Sigmoid colon (tissue), 7 donors: ENCODE measurements around the gene SLC34A1. TPM values are rescaled to one million over a fixed set of nuclear protein-coding genes. Genes with fewer than 3 reads are reported as not detected.

Experiments used
- DNase-seq: peaks from one replicate; pipeline ENCODE4 v3.0.0-alpha.2; 2019
- H3K27ac ChIP-seq, 4 donors: fragments of 200-600 bp; sonication (generic); one replicate each; pipeline ENCODE4 v1.5.1; 2016 to 2019; ENCODE audit warnings: mild to moderate bottlenecking in 1 of 4
- H3K27me3 ChIP-seq, 3 donors: fragments of 200-600 bp; sonication (generic); one replicate each; pipeline ENCODE4 v1.5.1; 2019; ENCODE audit warnings: mild to moderate bottlenecking in 1 of 3
- H3K36me3 ChIP-seq, 4 donors: fragments of 200-600 bp; sonication (generic); one replicate each; pipeline ENCODE4 v1.5.1; 2016 to 2019
- H3K4me1 ChIP-seq, 4 donors: fragments of 200-600 bp; sonication (generic); one replicate each; pipeline ENCODE4 v1.5.1; 2017 to 2019
- H3K4me3 ChIP-seq, 4 donors: fragments of 200-600 bp; sonication (generic); one replicate each; pipeline ENCODE4 v1.5.1; 2017 to 2019; ENCODE audit warnings: mild to moderate bottlenecking in 2 of 4, moderate library complexity in 1 of 4
- H3K9me3 ChIP-seq, 4 donors: fragments of 200-600 bp in 3 of 4; sonication (generic) in 3 of 4; one replicate each; pipeline versions ENCODE4 v1.5.1 to v1.6.1; 2013 to 2019
- CTCF ChIP-seq, 4 experiments: fragments of 450-650 bp in 3 of 4; fragments of 200-600 bp in 1 of 4; IDR thresholded peaks; one replicate each; pipeline ENCODE4 v1.5.1; 2016 to 2019; ENCODE audit warnings: antibody characterized with exemption in 4 of 4, mild to moderate bottlenecking in 3 of 4, moderate library complexity in 2 of 4
- EP300 ChIP-seq, 4 donors: sonication (generic); formaldehyde crosslinking; IDR thresholded peaks; one replicate each; pipeline ENCODE4 v1.6.1; 2017; ENCODE audit warnings: antibody characterized with exemption in 4 of 4
- POLR2A ChIP-seq, 2 donors: fragments of 450-650 bp; IDR thresholded peaks; one replicate each; pipeline ENCODE4 v1.6.1; 2016; ENCODE audit warnings: antibody characterized with exemption in 2 of 2, mild to moderate bottlenecking in 2 of 2, moderate library complexity in 2 of 2
- POLR2AphosphoS5 ChIP-seq, 4 donors: sonication (generic); formaldehyde crosslinking; IDR thresholded peaks; one replicate each; pipeline ENCODE4 v1.6.1; 2017; ENCODE audit warnings: antibody characterized with exemption in 4 of 4
- WGBS, 2 donors: extraction: QIAGEN DNeasy Blood & Tissue Kit; methylation state at CpG; one replicate each; pipeline ENCODE4 v1.1.7; 2013; 5-methylcytosine and 5-hydroxymethylcytosine counted together
- intact Hi-C: fragments of 100-400 bp; cut with DNase I; formaldehyde crosslinking; loops from one replicate; pipeline ENCODE4 v1.15.1; 2023
- polyA plus RNA-seq, 3 donors: library from polyadenylated mRNA; stranded (reverse); fragments of 200-250 nt; gene quantifications; one replicate each; pipeline ENCODE4 v1.2.3, GENCODE V29; 2013
- total RNA-seq, 4 donors: library from RNA; depleted of rRNA; stranded (reverse); fragments of >200 nt; gene quantifications; one replicate each; pipeline ENCODE4 v1.1.0, GENCODE V29; 2016
- donor health status: healthy with polysubstance abuse.
- donor health status: Bipolar disorder and iron deficiency.
- donor health status: healthy.

Gene SLC34A1
- total and polyA plus RNA-seq, 7 donors = 0.04 TPM; not detected in 6

DNA sequence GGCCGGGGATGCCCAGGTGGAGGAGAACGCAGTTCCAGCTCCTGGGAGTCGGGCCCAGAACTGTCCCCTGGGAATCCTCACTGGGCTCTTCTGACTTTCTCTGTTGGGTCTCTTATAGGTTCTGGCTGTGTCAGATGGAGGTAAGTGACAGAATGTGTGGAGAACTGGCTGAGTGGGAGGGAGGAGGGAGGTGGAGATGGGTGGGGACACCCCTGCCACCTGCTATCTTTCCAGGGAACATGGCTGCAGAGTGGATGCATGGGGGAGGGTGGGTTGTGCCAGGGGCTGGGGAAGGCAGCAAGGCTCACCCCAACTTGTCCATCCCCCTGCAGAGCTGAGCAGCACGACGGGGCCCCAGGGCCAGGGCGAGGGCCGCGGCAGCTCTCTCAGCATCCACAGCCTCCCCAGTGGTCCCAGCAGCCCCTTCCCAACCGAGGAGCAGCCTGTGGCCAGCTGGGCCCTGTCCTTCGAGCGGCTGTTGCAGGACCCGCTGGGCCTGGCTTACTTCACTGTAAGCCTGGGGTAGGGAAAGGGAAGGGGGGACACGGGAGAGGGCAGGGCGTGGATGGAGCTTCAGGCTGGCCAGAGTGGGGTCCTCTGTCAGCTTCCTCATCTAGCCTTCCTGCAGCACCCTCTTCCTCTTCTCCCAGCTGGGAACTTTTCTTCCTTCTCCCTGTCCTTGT, 18.2 kb upstream of the SLC34A1 start:
- peak; percentile 63 for DNase-seq
- Histone ChIP-seq H3K4me3 (peak overlapping the region in 2 of 4 donors; percentile 48 to 51), H3K27ac (peak overlapping the region; percentile 87 to 93 (median 90)), H3K27me3 (no peaks in the 10 kb centered on the region), H3K36me3 (no peaks in the 10 kb centered on the region), H3K4me1 (peaks cover 0 to 62% (median 40%) of the 10 kb centered on the region in 4 donors), H3K9me3 (no peaks in the 10 kb centered on the region)
- TF ChIP-seq POLR2AphosphoS5 (IDR thresholded peaks at IDR 0.05) (no peak), EP300 (IDR thresholded peaks at IDR 0.05) (no peak), CTCF (IDR thresholded peaks at IDR 0.05) (no peak), POLR2A (IDR thresholded peaks at IDR 0.05) (no peak)
- intact Hi-C loops = loop anchor here (2.0 to 5.0 kb wide), 2 partner anchors 15 to 54 kb away; partner anchors contain the start of genes LMAN2 and MXD3
- 87 to 89% methylated on average over 14 of the region's 14 CpGs for WGBS, 2 donors

- Histone ChIP-seq H3K36me3 (no peaks in the 10 kb centered on the region), H3K27ac (peak overlapping the region; percentile 87 to 93 (median 90)), H3K9me3 (no peaks in the 10 kb centered on the region), H3K27me3 (no peaks in the 10 kb centered on the region), H3K4me1 (peaks cover 0 to 62% (median 46%) of the 10 kb centered on the region in 4 donors), H3K4me3 (peak overlapping the region; percentile 35 to 51 (median 49))
- no peak for TF ChIP-seq CTCF (IDR thresholded peaks at IDR 0.05)
- TF ChIP-seq POLR2AphosphoS5 (IDR thresholded peaks at IDR 0.05) = peak; percentile 35 to 51 (median 42)
- peak in 1 of 4 donors; percentile 55 for TF ChIP-seq EP300 (IDR thresholded peaks at IDR 0.05)
- no peak for TF ChIP-seq POLR2A (IDR thresholded peaks at IDR 0.05)
- peak; percentile 97 for DNase-seq
- intact Hi-C loops = loop anchor here (2.0 to 5.0 kb wide), 2 partner anchors 16 to 54 kb away; partner anchors contain the start of genes LMAN2 and MXD3
- 34 to 59% methylated on average over 36 of the region's 36 CpGs for WGBS, 2 donors
Observed at GRCh38 chr5:177366528-177367322, 17.5 kb upstream of the SLC34A1 start.

- no peaks in the 10 kb centered on the region for H3K36me3 ChIP-seq
- DNase-seq = no peak
- peaks cover 0 to 62% (median 46%) of the 10 kb centered on the region in 4 donors for H3K4me1 ChIP-seq
- TF ChIP-seq EP300 (IDR thresholded peaks at IDR 0.05) (no peak), POLR2A (IDR thresholded peaks at IDR 0.05) (no peak), POLR2AphosphoS5 (IDR thresholded peaks at IDR 0.05) (no peak), CTCF (IDR thresholded peaks at IDR 0.05) (no peak)
- H3K27ac ChIP-seq = peak overlapping the region; percentile 87 to 93 (median 90)
- 27 to 62% methylated on average over 46 of the region's 46 CpGs for WGBS, 2 donors
- no peaks in the 10 kb centered on the region for H3K27me3 ChIP-seq
- intact Hi-C loops = loop anchor here (2.0 to 5.0 kb wide), 2 partner anchors 17 to 55 kb away; partner anchors contain the start of genes LMAN2 and MXD3
- peak overlapping the region; percentile 35 to 51 (median 49) for H3K4me3 ChIP-seq
- H3K9me3 ChIP-seq = no peaks in the 10 kb centered on the region
Observed at GRCh38 chr5:177367323-177367848, 16.8 kb upstream of the SLC34A1 start.

GRCh38 chr5:177367981-177368868, 16.0 kb upstream of the SLC34A1 start:
- intact Hi-C loops = loop anchor here (2.0 to 5.0 kb wide), 2 partner anchors 17 to 56 kb away; partner anchors contain the start of genes LMAN2 and MXD3
- Histone ChIP-seq H3K9me3 (no peaks in the 10 kb centered on the region), H3K4me1 (peaks cover 0 to 54% (median 39%) of the 10 kb centered on the region in 4 donors), H3K27me3 (no peaks in the 10 kb centered on the region), H3K36me3 (no peaks in the 10 kb centered on the region), H3K27ac (no peak overlapping the region), H3K4me3 (peak overlapping the region in 2 of 4 donors; percentile 48 to 51)
- DNase-seq = no peak
- TF ChIP-seq POLR2AphosphoS5 (IDR thresholded peaks at IDR 0.05) (no peak), POLR2A (IDR thresholded peaks at IDR 0.05) (no peak), EP300 (IDR thresholded peaks at IDR 0.05) (no peak), CTCF (IDR thresholded peaks at IDR 0.05) (no peak)
- 84 to 87% methylated on average over 29 of the region's 29 CpGs for WGBS, 2 donors
